GM23248 (cell line): Measurements from ENCODE around the gene PAK4. TPM values are rescaled to one million over a fixed set of nuclear protein-coding genes. Genes with fewer than 3 reads are reported as not detected.

Experiments
- DNase-seq: peaks from one replicate; pipeline ENCODE4 v3.0.0-alpha.2; 2015
- H2AFZ ChIP-seq: fragments of 200-600 bp; sonication (generic); 2 replicates; pipeline ENCODE4 v1.6.1; 2016; ENCODE audit warnings: antibody characterized with exemption
- H3F3A ChIP-seq: fragments of 200-600 bp; sonication (generic); 2 replicates; pipeline ENCODE4 v1.6.1; 2016; ENCODE audit warnings: mild to moderate bottlenecking, antibody characterized with exemption, mixed run types; ENCODE audit not compliant: insufficient read depth
- H3K27ac ChIP-seq: fragments of 200-600 bp; sonication (generic); 2 replicates; pipeline ENCODE4 v1.5.1; 2016; ENCODE audit warnings: mild to moderate bottlenecking
- H3K27me3 ChIP-seq: fragments of 200-600 bp; sonication (generic); replicated peaks from 2 replicates; pipeline ENCODE4 v1.6.1; 2016; ENCODE audit warnings: mild to moderate bottlenecking; ENCODE audit not compliant: insufficient read depth
- H3K36me3 ChIP-seq: fragments of 200-600 bp; sonication (generic); 2 replicates; pipeline ENCODE4 v1.6.1; 2016; ENCODE audit warnings: low read depth, mild to moderate bottlenecking
- H3K4me1 ChIP-seq: fragments of 200-600 bp; sonication (generic); 2 replicates; pipeline ENCODE4 v1.6.1; 2016; ENCODE audit warnings: mild to moderate bottlenecking; ENCODE audit not compliant: insufficient read depth
- H3K4me2 ChIP-seq: fragments of 200-600 bp; sonication (generic); one replicate; pipeline ENCODE4 v1.6.1; 2016; ENCODE audit warnings: mild to moderate bottlenecking; ENCODE audit not compliant: unreplicated experiment
- H3K4me3 ChIP-seq: fragments of 200-600 bp; sonication (generic); 2 replicates; pipeline ENCODE4 v1.5.1; 2016; ENCODE audit warnings: mild to moderate bottlenecking
- H3K79me2 ChIP-seq: fragments of 200-600 bp; sonication (generic); 2 replicates; pipeline ENCODE4 v1.6.1; 2016; ENCODE audit warnings: mild to moderate bottlenecking; ENCODE audit not compliant: insufficient read depth
- H3K9ac ChIP-seq: fragments of 200-600 bp; sonication (generic); 2 replicates; pipeline ENCODE4 v1.6.1; 2016; ENCODE audit warnings: mild to moderate bottlenecking
- H3K9me2 ChIP-seq: fragments of 200-600 bp; sonication (generic); 2 replicates; pipeline ENCODE4 v1.6.1; 2016; ENCODE audit warnings: mixed run types, mild to moderate bottlenecking, moderate library complexity; ENCODE audit not compliant: insufficient read depth
- H3K9me3 ChIP-seq: fragments of 200-600 bp; sonication (generic); one replicate; pipeline ENCODE4 v1.6.1; 2017; ENCODE audit warnings: low read depth
- H4K20me1 ChIP-seq: fragments of 200-600 bp; sonication (generic); 2 replicates; pipeline ENCODE4 v1.6.0; 2016; ENCODE audit not compliant: insufficient read depth
- EZH2 ChIP-seq: fragments of 200-600 bp; sonication (generic); IDR thresholded peaks from 2 replicates; pipeline ENCODE4 v1.6.1; 2018; ENCODE audit warnings: antibody characterized with exemption, mild to moderate bottlenecking; ENCODE audit not compliant: insufficient read depth, poor library complexity, severe bottlenecking
- EZH2phosphoT487 ChIP-seq: fragments of 200-600 bp; sonication (generic); IDR thresholded peaks from 2 replicates; pipeline ENCODE4 v1.6.1; 2018; ENCODE audit warnings: antibody characterized with exemption, moderate library complexity, mild to moderate bottlenecking, low read depth; ENCODE audit not compliant: insufficient read depth
- WGBS, 2 experiments: methylation state at CpG; one replicate each; pipeline ENCODE4 v1.1.6; 2015 to 2017; ENCODE audit warnings: low lambda C conversion rate in 2 of 2, low coverage in 1 of 2; ENCODE audit errors: missing lambda C conversion rate in 2 of 2; 5-methylcytosine and 5-hydroxymethylcytosine counted together
- in situ Hi-C: fragments of 300-500 bp; cut with MboI; formaldehyde crosslinking; loops from 2 replicates; pipeline ENCODE4 v1.15.0; 2020
- polyA plus RNA-seq: library from polyadenylated mRNA; unstranded; fragments of >200 nt; fragmentation: Nextera tagmentation; extraction: Ambion mirVana; gene quantifications from 2 replicates; pipeline ENCODE4 v1.2.1, GENCODE V29; 2016
- total RNA-seq: library from RNA; depleted of rRNA; stranded (reverse); fragments of >200 nt; shearing (Covaris generic); gene quantifications from 2 replicates; pipeline ENCODE4 v1.2.3, GENCODE V29; 2014

Gene PAK4
- total and polyA plus RNA-seq, 2 experiments from 2014 or later = 10.9 to 20.1 TPM

DNA sequence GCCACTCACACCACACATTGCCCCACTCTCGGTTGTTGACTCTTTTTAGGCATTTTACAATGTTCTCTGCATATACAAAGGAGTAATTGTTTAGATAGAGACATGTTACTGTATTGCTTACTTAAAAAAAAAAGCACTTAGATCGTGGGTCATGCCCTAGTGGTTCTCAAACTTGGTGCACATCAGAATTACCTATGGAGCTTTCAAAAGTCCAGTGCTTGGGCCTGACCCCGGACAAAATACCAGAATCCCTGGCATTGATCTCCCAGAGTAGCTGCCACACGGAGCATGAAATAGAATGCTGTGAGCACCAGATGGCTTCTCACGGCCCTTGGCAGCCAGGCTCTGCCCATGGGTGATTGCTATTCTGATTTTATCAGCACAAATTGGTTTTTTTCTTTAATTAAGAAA, 21.4 kb upstream of the PAK4 start:
- 42 to 50% methylated on average over 5 of the region's 5 CpGs for WGBS, 2 experiments
- no peaks in the 10 kb centered on the region for H3K4me1 ChIP-seq
- H4K20me1 ChIP-seq = no peaks in the 10 kb centered on the region
- H3K36me3 ChIP-seq = no peaks in the 10 kb centered on the region
- H3F3A ChIP-seq = no peaks in the 10 kb centered on the region
- TF ChIP-seq EZH2phosphoT487 (no peak), EZH2 (no peak)
- no peak overlapping the region for H3K27ac ChIP-seq
- no peak overlapping the region for H2AFZ ChIP-seq
- H3K4me2 ChIP-seq = no peak overlapping the region
- no peaks in the 10 kb centered on the region for H3K9me3 ChIP-seq
- DNase-seq = no peak
- no peaks in the 10 kb centered on the region for H3K79me2 ChIP-seq
- no peak overlapping the region for H3K9ac ChIP-seq
- H3K27me3 ChIP-seq = peaks cover 3% of the 10 kb centered on the region; the same call in 1 of the 2 replicates
- in situ Hi-C loops = no loop called here
- H3K4me3 ChIP-seq = no peak overlapping the region
- H3K9me2 ChIP-seq = no peaks in the 10 kb centered on the region

DNA sequence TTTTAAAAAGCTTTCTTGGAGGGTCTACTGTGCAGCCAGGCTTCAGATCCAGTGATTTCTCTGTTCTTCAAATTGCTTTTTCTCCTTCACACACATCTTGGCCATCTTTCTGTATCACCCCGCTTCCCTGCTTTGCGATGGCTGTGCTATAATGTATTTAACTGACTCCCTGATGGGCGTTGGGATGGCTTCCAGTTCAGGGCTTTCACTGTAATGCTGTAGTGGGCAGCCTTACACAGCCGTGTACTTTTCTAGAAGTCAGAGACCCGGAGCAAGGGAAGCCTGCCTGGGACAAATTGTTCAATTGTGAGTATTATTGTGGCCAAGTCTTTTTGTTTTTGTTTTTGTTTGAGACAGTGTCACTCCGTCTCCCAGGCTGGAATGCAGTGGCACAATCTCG, 19.4 kb upstream of the PAK4 start:
- H3K9ac ChIP-seq = no peak overlapping the region
- in situ Hi-C loops = no loop called here
- H3K79me2 ChIP-seq = no peaks in the 10 kb centered on the region
- no peaks in the 10 kb centered on the region for H3K27me3 ChIP-seq
- H3K9me3 ChIP-seq = no peaks in the 10 kb centered on the region
- no peaks in the 10 kb centered on the region for H3K9me2 ChIP-seq
- H3K4me3 ChIP-seq = no peak overlapping the region
- no peak overlapping the region for H3K4me2 ChIP-seq
- H4K20me1 ChIP-seq = no peaks in the 10 kb centered on the region
- 41 to 43% methylated on average over 7 of the region's 7 CpGs for whole genome bisulfite sequencing, 2 experiments
- H3K27ac ChIP-seq = no peak overlapping the region
- no peak overlapping the region for H2AFZ ChIP-seq
- no peaks in the 10 kb centered on the region for H3K4me1 ChIP-seq
- H3F3A ChIP-seq = no peaks in the 10 kb centered on the region
- no peak for DNase-seq
- TF ChIP-seq EZH2 (no peak), EZH2phosphoT487 (no peak)
- no peaks in the 10 kb centered on the region for H3K36me3 ChIP-seq

DNA sequence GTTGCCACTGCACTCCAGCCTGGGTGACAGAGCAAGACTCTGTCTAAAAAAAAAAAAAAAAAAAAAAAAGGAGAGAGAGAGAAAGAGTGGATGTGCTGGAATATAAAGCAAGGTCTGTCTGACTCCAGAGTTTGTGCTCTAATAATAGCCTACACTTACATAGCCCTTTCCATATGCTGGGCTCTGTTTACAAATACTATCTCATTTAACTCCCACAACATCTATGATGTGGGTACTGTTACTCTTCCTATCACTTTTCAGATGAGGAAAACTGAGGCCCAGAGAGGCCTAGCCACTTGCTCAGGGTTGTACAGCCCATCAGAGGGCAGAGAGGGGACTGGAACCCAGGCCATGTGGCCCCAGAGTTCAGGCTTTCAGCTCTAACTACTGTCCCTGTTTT, 15.9 kb upstream of the PAK4 start:
- Histone ChIP-seq H3F3A (no peaks in the 10 kb centered on the region), H3K79me2 (no peaks in the 10 kb centered on the region), H3K27me3 (no peaks in the 10 kb centered on the region), H3K4me3 (no peak overlapping the region), H3K36me3 (no peaks in the 10 kb centered on the region), H2AFZ (no peak overlapping the region), H3K4me1 (no peaks in the 10 kb centered on the region), H3K4me2 (no peak overlapping the region), H3K9me2 (no peaks in the 10 kb centered on the region), H3K9ac (no peak overlapping the region), H3K9me3 (no peaks in the 10 kb centered on the region), H4K20me1 (no peaks in the 10 kb centered on the region), H3K27ac (no peak overlapping the region)
- no peak for DNase-seq
- TF ChIP-seq EZH2phosphoT487 (no peak), EZH2 (no peak)
- in situ Hi-C loops = no loop called here

DNA sequence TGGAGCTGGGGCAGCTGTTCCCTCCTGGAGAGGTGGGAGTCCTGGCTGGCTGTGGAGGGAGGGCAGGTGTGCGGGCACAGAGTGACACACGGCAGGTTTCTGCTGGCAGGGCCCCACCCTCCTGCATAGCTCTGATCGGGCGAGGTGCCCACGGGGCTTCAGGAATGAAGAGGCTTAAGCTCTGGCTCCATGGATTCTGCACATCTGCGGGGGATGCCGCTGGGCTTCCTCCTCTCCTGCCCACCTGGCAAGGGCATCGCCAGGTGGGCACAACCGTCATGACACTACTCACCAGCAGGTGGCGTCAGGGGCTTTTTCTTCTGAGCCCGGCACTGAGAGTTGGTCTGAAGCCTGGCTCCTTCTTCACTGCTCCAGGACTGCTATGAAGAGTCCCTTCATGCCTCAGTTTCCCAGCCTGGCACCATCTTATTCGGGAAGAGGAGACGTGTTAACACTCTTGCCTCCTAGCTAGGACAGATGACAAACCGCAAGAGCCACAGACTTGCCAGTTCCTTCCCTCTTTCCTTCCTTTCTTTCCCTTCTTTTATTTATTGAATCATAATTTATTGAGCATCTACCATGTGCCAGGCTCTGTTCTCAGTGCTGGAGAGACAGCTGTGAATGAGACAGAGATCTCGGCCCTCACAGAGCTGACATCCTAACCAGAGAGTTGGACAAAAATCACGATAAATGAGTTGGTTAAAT, 15.2 kb upstream of the PAK4 start:
- Histone ChIP-seq H3K9me2 (no peaks in the 10 kb centered on the region), H3K4me2 (no peak overlapping the region), H4K20me1 (no peaks in the 10 kb centered on the region), H3K79me2 (no peaks in the 10 kb centered on the region), H3F3A (no peaks in the 10 kb centered on the region), H3K27ac (no peak overlapping the region), H3K36me3 (no peaks in the 10 kb centered on the region), H3K9ac (no peak overlapping the region), H2AFZ (no peak overlapping the region), H3K4me1 (no peaks in the 10 kb centered on the region), H3K9me3 (no peaks in the 10 kb centered on the region), H3K27me3 (no peaks in the 10 kb centered on the region), H3K4me3 (no peak overlapping the region)
- no peak for TF ChIP-seq EZH2
- TF ChIP-seq EZH2phosphoT487 = no peak
- in situ Hi-C loops = no loop called here
- 27 to 30% methylated on average over 16 of the region's 16 CpGs for WGBS, 2 experiments
- DNase-seq = peak; percentile 62
